Pancreas (tissue), 10 donors: ENCODE data around the gene ANKRD16. TPM values are rescaled to one million over a fixed set of nuclear protein-coding genes. Genes with fewer than 3 reads are reported as not detected.
"Not testable (repeated sequence)": the region's sequence is repeated elsewhere in the genome, so short reads cannot be mapped to it uniquely, and the experiment has no call there.

Source experiments
- ATAC-seq, 4 donors: fragments of 200-7000 bp; cut with Tn5 transposase; one replicate each; pipeline versions ENCODE4 v1.8.0 to v1.9.1; 2020; ENCODE audit warnings: mild to moderate bottlenecking in 4 of 4, moderate library complexity in 4 of 4
- DNase-seq, 6 donors: peaks; one replicate each; pipeline ENCODE4 v3.0.0-alpha.2; 2020
- FAIRE-seq: peaks from 2 replicates; lab custom pipeline; 2012; peaks lifted over from hg19 to GRCh38; lab: Jason Lieb, UNC
- H3K27ac ChIP-seq, 4 donors: fragments of 200-600 bp; sonication (generic); 1 replicate in 3 of 4; 2 replicates in 1 of 4; pipeline versions ENCODE4 v1.5.0 to v1.8.0; 2020
- H3K27me3 ChIP-seq, 4 donors: fragments of 200-600 bp; one replicate each; pipeline ENCODE4 v1.8.0; 2021
- H3K36me3 ChIP-seq, 3 donors: fragments of 200-600 bp; sonication (generic) in 1 of 3; one replicate each; pipeline versions ENCODE4 v1.5.0 to v1.8.0; 2020 to 2021
- H3K4me1 ChIP-seq, 3 donors: fragments of 200-600 bp; one replicate each; pipeline ENCODE4 v1.8.0; 2021
- H3K4me3 ChIP-seq, 4 donors: fragments of 200-600 bp; sonication (generic) in 2 of 4; one replicate each; pipeline versions ENCODE4 v1.5.0 to v1.8.0; 2020 to 2021
- H3K9me3 ChIP-seq, 4 donors: fragments of 200-600 bp; one replicate each; pipeline ENCODE4 v1.8.0; 2021
- WGBS, 2 donors: extraction: QIAGEN DNeasy Blood & Tissue Kit; methylation state at CpG; one replicate each; pipeline ENCODE4 v1.1.7; 2013; 5-methylcytosine and 5-hydroxymethylcytosine counted together
- intact Hi-C, 3 donors: fragments of 100-400 bp; cut with DNase I; formaldehyde crosslinking; loops; one replicate each; pipeline versions ENCODE4 v1.11.1 to v1.14.2; 2022
- polyA plus RNA-seq, 2 donors: library from polyadenylated mRNA; stranded (reverse); fragments of 200-250 nt; gene quantifications; one replicate each; pipeline ENCODE4 v1.2.3, GENCODE V29; 2013
- total RNA-seq, 6 donors: library from RNA; stranded (reverse); fragmentation: NEBNext Ultra II Directional in 4 of 6; extraction: Animal tissue kit (Norgen Biotek cat#: 25700) in 4 of 6; gene quantifications; one replicate each; pipeline versions ENCODE4 v1.2.1 to v1.2.4, GENCODE V29; 2021 to 2023
- TF ChIP-seq, protein P1 (sequence below), 4 donors: fragments of 200-600 bp; sonication (generic) in 3 of 4; IDR thresholded peaks; one replicate each; pipeline versions ENCODE4 v1.5.0 to v1.8.0; 2021; ENCODE audit warnings: antibody characterized with exemption in 4 of 4
- donor health status: healthy with polysubstance abuse.
- donor health status: DM: no; HTN: no; CAD: no; lungs with moderate emphysema.
- donor health status: DM: no; HTN: no; CAD: no.
- donor health status: control.
- donor health status: control.
- donor health status: Bipolar disorder and iron deficiency.
- donor health status: DM: yes; HTN: yes; CAD: no.
- donor health status: DM: no; HTN: no; CAD: no.
- donor health status: DM: no; HTN: no; CAD: no.
- donor health status: DM: yes; HTN: yes; CAD: no.

ANKRD16 gene
- total and polyA plus RNA-seq, 8 donors: 3.0 to 5.5 (median 4.6) TPM

DNA sequence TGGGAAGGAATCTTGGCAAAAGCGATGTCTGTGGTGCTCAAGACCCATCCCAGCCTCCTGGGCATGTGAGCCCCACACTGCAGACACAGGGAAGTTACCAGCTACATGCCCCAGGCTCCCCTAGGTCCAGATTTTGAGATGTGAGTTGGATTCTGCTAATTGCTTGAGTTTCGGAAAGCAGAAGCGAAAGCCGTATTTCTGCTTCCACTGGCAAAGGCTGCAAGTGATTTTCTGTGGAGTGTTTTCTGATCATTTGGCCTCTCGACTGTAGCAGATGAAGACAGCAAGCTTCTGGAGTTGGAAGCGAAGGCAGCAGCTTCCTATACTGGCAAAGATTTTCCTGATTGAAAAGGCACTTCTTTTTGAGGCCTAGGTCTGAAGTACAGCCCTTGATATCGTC lies 29.6 kb downstream of the ANKRD16 start:
- no peak for DNase-seq
- WGBS, 2 donors: 88 to 95% methylated on average over 7 of the region's 7 CpGs
- Histone ChIP-seq H3K9me3 (no peaks in the 10 kb centered on the region), H3K27me3 (no peaks in the 10 kb centered on the region), H3K4me1 (no peaks in the 10 kb centered on the region), H3K36me3 (no peaks in the 10 kb centered on the region), H3K27ac (no peak overlapping the region), H3K4me3 (no peak overlapping the region)
- TF ChIP-seq, protein P1, sequence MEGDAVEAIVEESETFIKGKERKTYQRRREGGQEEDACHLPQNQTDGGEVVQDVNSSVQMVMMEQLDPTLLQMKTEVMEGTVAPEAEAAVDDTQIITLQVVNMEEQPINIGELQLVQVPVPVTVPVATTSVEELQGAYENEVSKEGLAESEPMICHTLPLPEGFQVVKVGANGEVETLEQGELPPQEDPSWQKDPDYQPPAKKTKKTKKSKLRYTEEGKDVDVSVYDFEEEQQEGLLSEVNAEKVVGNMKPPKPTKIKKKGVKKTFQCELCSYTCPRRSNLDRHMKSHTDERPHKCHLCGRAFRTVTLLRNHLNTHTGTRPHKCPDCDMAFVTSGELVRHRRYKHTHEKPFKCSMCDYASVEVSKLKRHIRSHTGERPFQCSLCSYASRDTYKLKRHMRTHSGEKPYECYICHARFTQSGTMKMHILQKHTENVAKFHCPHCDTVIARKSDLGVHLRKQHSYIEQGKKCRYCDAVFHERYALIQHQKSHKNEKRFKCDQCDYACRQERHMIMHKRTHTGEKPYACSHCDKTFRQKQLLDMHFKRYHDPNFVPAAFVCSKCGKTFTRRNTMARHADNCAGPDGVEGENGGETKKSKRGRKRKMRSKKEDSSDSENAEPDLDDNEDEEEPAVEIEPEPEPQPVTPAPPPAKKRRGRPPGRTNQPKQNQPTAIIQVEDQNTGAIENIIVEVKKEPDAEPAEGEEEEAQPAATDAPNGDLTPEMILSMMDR (IDR thresholded peaks at IDR 0.05): no peak
- no peak for ATAC-seq
- intact Hi-C loops: loop anchor here in 1 of 3 donors (10.0 kb wide), 1 partner anchor 185 kb away; no protein-coding TSS in a partner anchor
- no peak for FAIRE-seq

DNA sequence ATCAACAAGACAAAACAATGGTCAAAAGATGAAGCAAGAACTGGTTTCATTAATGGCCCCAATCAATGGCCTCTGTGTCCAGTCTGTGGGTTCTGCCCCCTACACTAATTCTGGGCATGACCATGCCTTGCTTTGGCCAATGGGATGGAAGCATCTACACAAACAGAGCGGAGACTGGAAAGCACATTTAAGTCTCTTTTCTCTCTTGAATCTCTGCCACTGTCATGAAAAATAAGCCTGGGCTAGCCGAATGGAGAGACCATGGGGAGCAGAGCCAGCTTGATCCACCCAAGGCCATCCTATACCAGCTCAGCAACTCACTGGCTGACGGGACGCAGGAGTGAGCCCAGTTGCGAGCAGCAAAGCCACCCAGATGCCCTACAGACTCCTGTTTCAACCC lies 30.9 kb downstream of the ANKRD16 start:
- TF ChIP-seq, protein P1 (IDR thresholded peaks at IDR 0.05): no peak
- Histone ChIP-seq H3K9me3 (no peaks in the 10 kb centered on the region), H3K4me1 (no peaks in the 10 kb centered on the region), H3K4me3 (no peak overlapping the region), H3K27me3 (no peaks in the 10 kb centered on the region), H3K36me3 (no peaks in the 10 kb centered on the region), H3K27ac (no peak overlapping the region)
- ATAC-seq (no peak), DNase-seq (no peak), FAIRE-seq (no peak)
- 78 to 80% methylated on average over 5 of the region's 5 CpGs for WGBS, 2 donors
- intact Hi-C loops: no loop called here

DNA sequence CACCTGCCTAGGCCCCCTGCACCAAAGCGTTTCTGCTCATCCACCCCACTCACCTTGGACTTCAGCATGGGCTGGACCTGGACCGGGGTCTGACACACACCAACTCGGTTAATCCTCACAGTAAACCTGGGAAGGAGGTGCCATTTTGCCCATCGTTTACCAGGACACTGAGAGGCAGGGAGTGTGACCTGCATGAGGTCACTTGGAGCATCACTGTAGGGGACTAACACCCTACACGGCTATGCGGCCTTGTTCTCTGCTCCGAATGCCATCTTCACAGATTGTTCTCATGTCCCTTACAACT lies 33.0 kb downstream of the ANKRD16 start:
- Histone ChIP-seq H3K27ac (no peak overlapping the region), H3K4me3 (no peak overlapping the region), H3K9me3 (no peaks in the 10 kb centered on the region), H3K27me3 (no peaks in the 10 kb centered on the region), H3K4me1 (no peaks in the 10 kb centered on the region), H3K36me3 (no peaks in the 10 kb centered on the region)
- ATAC-seq (no peak), DNase-seq (no peak), FAIRE-seq (no peak)
- TF ChIP-seq, protein P1 (IDR thresholded peaks at IDR 0.05): no peak
- 49 to 51% methylated on average over 7 of the region's 7 CpGs for WGBS, 2 donors
- intact Hi-C loops: no loop called here

DNA sequence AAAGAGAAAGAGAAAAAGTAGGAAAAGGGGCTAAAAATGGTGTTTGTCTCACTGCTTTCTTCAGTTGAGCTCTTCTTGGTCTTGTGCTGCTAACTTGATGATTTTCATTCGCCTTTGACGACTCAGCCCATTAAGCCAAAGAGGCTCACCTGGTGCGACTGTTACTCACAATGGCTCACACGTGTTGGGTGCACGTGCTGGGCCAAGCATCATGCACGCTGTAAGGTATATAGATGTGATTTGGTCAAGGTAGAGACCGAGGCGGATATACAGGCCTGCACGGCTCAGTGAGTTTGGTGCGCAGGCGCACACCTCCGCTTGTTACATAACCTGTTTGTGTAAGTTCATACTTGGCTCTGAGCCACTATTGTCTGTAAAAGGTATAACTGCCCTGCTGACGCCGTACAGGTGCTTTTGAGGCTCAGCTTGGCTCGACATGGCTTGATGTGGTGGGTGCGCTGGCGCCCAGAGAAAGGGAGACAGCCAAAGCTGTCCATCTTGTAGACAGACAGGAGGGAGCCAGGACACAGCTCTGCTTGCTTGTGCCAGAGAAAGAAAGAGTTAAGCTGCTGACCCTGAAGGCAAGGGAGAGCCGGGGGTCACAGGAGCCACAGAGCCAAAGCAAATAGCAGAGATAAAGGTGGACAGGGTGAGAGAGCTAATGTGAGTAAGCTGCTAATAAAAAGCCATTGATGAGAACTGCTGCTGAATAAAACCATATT lies 33.6 kb downstream of the ANKRD16 start:
- FAIRE-seq (no peak), ATAC-seq (no peak), DNase-seq (no peak)
- no peaks in the 10 kb centered on the region for H3K4me1 ChIP-seq
- H3K4me3 ChIP-seq: no peak overlapping the region
- 73 to 80% methylated on average over 18 of the region's 18 CpGs for WGBS, 2 donors
- H3K27ac ChIP-seq: no peak overlapping the region
- H3K36me3 ChIP-seq: no peaks in the 10 kb centered on the region
- no peaks in the 10 kb centered on the region for H3K27me3 ChIP-seq
- intact Hi-C loops: no loop called here
- H3K9me3 ChIP-seq: no peaks in the 10 kb centered on the region
- TF ChIP-seq, protein P1 (IDR thresholded peaks at IDR 0.05): no peak

DNA sequence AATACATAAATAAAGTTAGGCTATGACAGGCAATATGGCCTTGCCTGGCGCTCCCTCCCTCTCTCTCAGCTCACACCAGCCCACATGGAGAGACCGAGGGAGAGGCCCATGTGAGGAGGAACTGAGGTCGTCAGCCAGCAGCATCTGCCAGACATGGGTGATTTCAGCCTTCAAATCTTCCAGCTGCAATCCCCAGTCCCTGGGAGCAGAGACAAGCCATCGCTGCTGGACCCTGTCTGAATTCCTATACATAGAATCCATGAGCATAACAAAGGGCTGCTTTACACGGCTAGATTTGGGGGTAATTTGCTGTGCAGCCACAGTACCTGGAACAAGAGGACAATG lies 35.6 kb downstream of the ANKRD16 start:
- ATAC-seq (no peak), DNase-seq (no peak), FAIRE-seq (no peak)
- no peaks in the 10 kb centered on the region for H3K36me3 ChIP-seq
- no peak overlapping the region for H3K27ac ChIP-seq
- H3K9me3 ChIP-seq: no peaks in the 10 kb centered on the region
- intact Hi-C loops: no loop called here
- no peak overlapping the region for H3K4me3 ChIP-seq
- no peaks in the 10 kb centered on the region for H3K4me1 ChIP-seq
- H3K27me3 ChIP-seq: no peaks in the 10 kb centered on the region
- TF ChIP-seq, protein P1 (IDR thresholded peaks at IDR 0.05): no peak
- 89 to 90% methylated on average over 5 of the region's 5 CpGs for WGBS, 2 donors

DNA sequence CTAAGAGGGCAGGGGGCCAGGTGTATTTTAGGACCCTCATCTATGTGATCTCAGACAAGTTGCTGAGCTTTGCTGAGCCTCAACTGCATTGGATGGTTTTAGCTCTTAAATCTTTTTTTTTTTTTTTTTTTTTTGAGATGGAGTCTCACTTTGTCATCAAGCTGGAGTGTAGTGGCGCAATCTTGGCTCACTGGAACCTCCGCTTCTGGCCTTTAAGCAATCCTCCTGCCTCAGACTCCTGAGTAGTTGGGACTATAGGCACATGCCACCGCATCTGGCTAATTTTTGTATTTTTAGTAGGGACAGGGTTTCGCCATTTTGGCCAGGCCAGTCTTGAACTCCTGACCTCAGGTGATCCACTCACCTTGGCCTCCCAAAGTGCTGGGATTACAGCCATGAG lies 43.0 kb downstream of the ANKRD16 start:
- H3K4me3 ChIP-seq, ATAC-seq, H3K4me1 ChIP-seq, H3K27me3 ChIP-seq, H3K36me3 ChIP-seq, H3K9me3 ChIP-seq, FAIRE-seq, DNase-seq, intact Hi-C loops: not testable (repeated sequence)
- 99 to 100% methylated on average over 4 of the region's 4 CpGs for WGBS, 2 donors
- H3K27ac ChIP-seq: peak overlapping the region in 2 of 4 donors; percentile 23 to 30
